Pancreas (tissue), 10 donors: ENCODE data around the gene GPHB5. TPM values are rescaled to one million over a fixed set of nuclear protein-coding genes. Genes with fewer than 3 reads are reported as not detected.
"Not testable (repeated sequence)": the region's sequence is repeated elsewhere in the genome, so short reads cannot be mapped to it uniquely, and the experiment has no call there.

ENCODE experiments used
- ATAC-seq, 4 donors: fragments of 200-7000 bp; cut with Tn5 transposase; one replicate each; pipeline versions ENCODE4 v1.8.0 to v1.9.1; 2020; ENCODE audit warnings: mild to moderate bottlenecking in 4 of 4, moderate library complexity in 4 of 4
- DNase-seq, 6 donors: peaks; one replicate each; pipeline ENCODE4 v3.0.0-alpha.2; 2020
- FAIRE-seq: peaks from 2 replicates; lab custom pipeline; 2012; peaks lifted over from hg19 to GRCh38; lab: Jason Lieb, UNC
- H3K27ac ChIP-seq, 4 donors: fragments of 200-600 bp; sonication (generic); 1 replicate in 3 of 4; 2 replicates in 1 of 4; pipeline versions ENCODE4 v1.5.0 to v1.8.0; 2020
- H3K27me3 ChIP-seq, 4 donors: fragments of 200-600 bp; one replicate each; pipeline ENCODE4 v1.8.0; 2021
- H3K36me3 ChIP-seq, 3 donors: fragments of 200-600 bp; sonication (generic) in 1 of 3; one replicate each; pipeline versions ENCODE4 v1.5.0 to v1.8.0; 2020 to 2021
- H3K4me1 ChIP-seq, 3 donors: fragments of 200-600 bp; one replicate each; pipeline ENCODE4 v1.8.0; 2021
- H3K4me3 ChIP-seq, 4 donors: fragments of 200-600 bp; sonication (generic) in 2 of 4; one replicate each; pipeline versions ENCODE4 v1.5.0 to v1.8.0; 2020 to 2021
- H3K9me3 ChIP-seq, 4 donors: fragments of 200-600 bp; one replicate each; pipeline ENCODE4 v1.8.0; 2021
- WGBS, 2 donors: extraction: QIAGEN DNeasy Blood & Tissue Kit; methylation state at CpG; one replicate each; pipeline ENCODE4 v1.1.7; 2013; 5-methylcytosine and 5-hydroxymethylcytosine counted together
- intact Hi-C, 3 donors: fragments of 100-400 bp; cut with DNase I; formaldehyde crosslinking; loops; one replicate each; pipeline versions ENCODE4 v1.11.1 to v1.14.2; 2022
- polyA plus RNA-seq, 2 donors: library from polyadenylated mRNA; stranded (reverse); fragments of 200-250 nt; gene quantifications; one replicate each; pipeline ENCODE4 v1.2.3, GENCODE V29; 2013
- total RNA-seq, 6 donors: library from RNA; stranded (reverse); fragmentation: NEBNext Ultra II Directional in 4 of 6; extraction: Animal tissue kit (Norgen Biotek cat#: 25700) in 4 of 6; gene quantifications; one replicate each; pipeline versions ENCODE4 v1.2.1 to v1.2.4, GENCODE V29; 2021 to 2023
- TF ChIP-seq, protein P1 (sequence below), 4 donors: fragments of 200-600 bp; sonication (generic) in 3 of 4; IDR thresholded peaks; one replicate each; pipeline versions ENCODE4 v1.5.0 to v1.8.0; 2021; ENCODE audit warnings: antibody characterized with exemption in 4 of 4
- donor health status: healthy with polysubstance abuse.
- donor health status: DM: no; HTN: no; CAD: no; lungs with moderate emphysema.
- donor health status: DM: no; HTN: no; CAD: no.
- donor health status: control.
- donor health status: control.
- donor health status: Bipolar disorder and iron deficiency.
- donor health status: DM: yes; HTN: yes; CAD: no.
- donor health status: DM: no; HTN: no; CAD: no.
- donor health status: DM: no; HTN: no; CAD: no.
- donor health status: DM: yes; HTN: yes; CAD: no.

Gene GPHB5
- total and polyA plus RNA-seq, 8 donors: not detected

DNA sequence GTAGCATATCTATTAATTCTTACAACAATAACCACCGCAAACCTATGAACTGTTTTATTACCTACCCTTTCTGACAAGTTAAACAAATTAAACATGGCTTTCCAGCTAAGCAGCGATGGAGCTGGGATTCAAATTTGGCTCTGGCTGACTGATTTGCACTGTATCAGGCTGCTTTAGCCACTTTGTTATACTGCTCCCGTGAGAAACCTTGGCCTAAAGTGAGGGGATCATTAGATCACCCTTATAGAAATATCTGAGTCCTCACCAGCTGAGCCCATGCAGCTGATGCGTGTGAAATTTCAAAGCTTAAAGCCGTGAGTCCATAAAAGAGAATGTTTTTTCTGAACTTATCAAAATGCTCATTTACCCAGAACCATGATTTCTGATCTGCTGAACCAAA, 8.1 kb upstream of the GPHB5 start:
- FAIRE-seq (no peak), ATAC-seq (no peak), DNase-seq (no peak)
- Histone ChIP-seq H3K4me3 (no peak overlapping the region), H3K4me1 (no peaks in the 10 kb centered on the region), H3K9me3 (no peaks in the 10 kb centered on the region), H3K27me3 (no peaks in the 10 kb centered on the region), H3K27ac (no peak overlapping the region), H3K36me3 (no peaks in the 10 kb centered on the region)
- 84 to 88% methylated on average over 5 of the region's 5 CpGs for WGBS, 2 donors
- intact Hi-C loops: no loop called here
- TF ChIP-seq, protein P1, sequence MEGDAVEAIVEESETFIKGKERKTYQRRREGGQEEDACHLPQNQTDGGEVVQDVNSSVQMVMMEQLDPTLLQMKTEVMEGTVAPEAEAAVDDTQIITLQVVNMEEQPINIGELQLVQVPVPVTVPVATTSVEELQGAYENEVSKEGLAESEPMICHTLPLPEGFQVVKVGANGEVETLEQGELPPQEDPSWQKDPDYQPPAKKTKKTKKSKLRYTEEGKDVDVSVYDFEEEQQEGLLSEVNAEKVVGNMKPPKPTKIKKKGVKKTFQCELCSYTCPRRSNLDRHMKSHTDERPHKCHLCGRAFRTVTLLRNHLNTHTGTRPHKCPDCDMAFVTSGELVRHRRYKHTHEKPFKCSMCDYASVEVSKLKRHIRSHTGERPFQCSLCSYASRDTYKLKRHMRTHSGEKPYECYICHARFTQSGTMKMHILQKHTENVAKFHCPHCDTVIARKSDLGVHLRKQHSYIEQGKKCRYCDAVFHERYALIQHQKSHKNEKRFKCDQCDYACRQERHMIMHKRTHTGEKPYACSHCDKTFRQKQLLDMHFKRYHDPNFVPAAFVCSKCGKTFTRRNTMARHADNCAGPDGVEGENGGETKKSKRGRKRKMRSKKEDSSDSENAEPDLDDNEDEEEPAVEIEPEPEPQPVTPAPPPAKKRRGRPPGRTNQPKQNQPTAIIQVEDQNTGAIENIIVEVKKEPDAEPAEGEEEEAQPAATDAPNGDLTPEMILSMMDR (IDR thresholded peaks at IDR 0.05): no peak

DNA sequence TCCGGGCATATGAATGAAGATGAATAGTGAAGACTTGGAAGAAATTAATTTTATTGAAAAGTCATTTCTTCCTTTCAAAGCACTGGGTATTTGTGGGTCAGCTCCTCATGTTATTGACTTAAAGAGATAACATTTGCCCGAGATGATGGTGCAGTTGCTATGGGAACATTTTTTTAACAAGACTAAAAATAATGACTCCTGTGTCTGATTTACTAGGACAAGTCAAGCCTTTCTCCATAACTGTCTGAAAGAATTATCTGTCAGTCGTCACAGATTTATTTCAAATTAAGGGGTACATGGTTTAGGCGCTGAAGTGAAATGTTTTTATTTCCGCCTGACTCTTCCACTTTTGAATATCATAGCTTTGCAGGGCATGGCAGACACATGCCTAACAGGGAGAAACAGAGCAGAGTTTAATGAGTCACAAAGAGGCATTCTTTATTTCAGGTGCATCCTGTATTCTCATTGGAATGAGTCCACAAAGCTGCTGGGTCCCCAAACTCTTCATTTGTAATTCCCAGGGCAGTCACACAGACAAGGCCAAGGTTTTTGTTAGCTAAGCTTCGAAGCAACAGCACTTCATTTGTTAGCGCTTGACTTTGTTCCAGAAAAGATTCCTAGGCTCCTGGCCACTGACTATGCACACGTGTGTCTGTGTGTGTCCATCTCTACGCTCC, 4.3 kb upstream of the GPHB5 start:
- no peaks in the 10 kb centered on the region for H3K27me3 ChIP-seq
- no peak overlapping the region for H3K27ac ChIP-seq
- TF ChIP-seq, protein P1 (IDR thresholded peaks at IDR 0.05): no peak
- no peaks in the 10 kb centered on the region for H3K36me3 ChIP-seq
- no peak overlapping the region for H3K4me3 ChIP-seq
- FAIRE-seq: no peak
- WGBS, 2 donors: 42 to 49% methylated on average over 9 of the region's 9 CpGs
- intact Hi-C loops: no loop called here
- DNase-seq: no peak
- no peaks in the 10 kb centered on the region for H3K4me1 ChIP-seq
- no peaks in the 10 kb centered on the region for H3K9me3 ChIP-seq
- ATAC-seq: no peak

DNA sequence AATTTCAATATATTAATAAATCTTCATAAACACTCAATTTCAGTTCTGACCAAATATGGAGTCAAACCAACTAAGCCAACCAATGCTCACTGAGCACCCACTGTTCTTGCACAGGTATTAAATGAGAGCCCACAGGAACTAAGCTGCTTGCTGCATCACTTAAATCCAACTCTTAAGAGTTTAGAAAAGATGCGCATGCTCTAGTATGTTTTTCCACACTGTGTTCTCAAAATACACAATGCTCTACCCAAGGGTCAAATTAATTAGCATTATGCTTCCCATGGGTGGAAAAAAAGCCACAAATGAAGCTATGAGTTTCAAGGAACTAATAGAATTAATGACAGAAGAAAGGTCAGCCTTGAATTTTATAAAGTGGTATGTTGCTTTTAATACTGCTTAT, 3.7 kb upstream of the GPHB5 start:
- H3K27ac ChIP-seq: no peak overlapping the region
- TF ChIP-seq, protein P1 (IDR thresholded peaks at IDR 0.05): no peak
- H3K27me3 ChIP-seq: no peaks in the 10 kb centered on the region
- 90 to 95% methylated on average over 1 of the region's 1 CpG for WGBS, 2 donors
- no peak overlapping the region for H3K4me3 ChIP-seq
- no peaks in the 10 kb centered on the region for H3K4me1 ChIP-seq
- H3K36me3 ChIP-seq: no peaks in the 10 kb centered on the region
- DNase-seq: no peak
- no peak for FAIRE-seq
- no peaks in the 10 kb centered on the region for H3K9me3 ChIP-seq
- intact Hi-C loops: no loop called here
- no peak for ATAC-seq

DNA sequence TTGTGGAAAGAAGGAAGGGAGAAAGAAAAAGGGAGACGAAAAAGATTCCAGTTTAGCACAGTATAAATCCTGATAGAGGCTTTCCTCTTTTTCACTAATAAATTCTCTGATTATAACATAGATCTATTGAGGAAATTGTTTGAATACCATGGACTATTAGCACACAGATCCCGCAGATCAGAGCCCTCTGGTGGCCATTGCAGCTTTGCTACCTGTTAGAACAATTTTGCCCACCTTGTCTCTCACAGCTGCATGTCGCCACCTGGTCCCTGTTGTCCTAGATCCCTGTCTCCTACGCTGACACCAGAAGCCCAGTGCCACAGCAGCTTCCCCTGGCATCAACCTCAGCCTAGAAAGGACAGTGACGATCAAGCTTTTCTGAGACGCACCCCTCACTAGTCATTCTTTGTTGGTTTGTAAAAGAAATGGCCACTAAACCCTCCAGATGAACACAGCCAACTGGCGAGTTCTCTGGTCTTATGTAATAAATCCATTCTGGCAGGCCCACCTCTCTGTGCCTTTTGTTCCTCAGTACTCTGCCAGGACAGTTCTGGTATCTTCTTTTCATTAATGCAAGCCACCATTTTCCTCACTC, 9.9 kb downstream of the GPHB5 start:
- ATAC-seq (peak in 1 of 4 donors; percentile 31), FAIRE-seq (no peak), DNase-seq (peak in 1 of 6 donors; percentile 61)
- TF ChIP-seq, protein P1 (IDR thresholded peaks at IDR 0.05): peak in 2 of 4 donors; percentile 23 to 28
- Histone ChIP-seq H3K4me3 (no peak overlapping the region), H3K4me1 (no peaks in the 10 kb centered on the region), H3K36me3 (no peaks in the 10 kb centered on the region), H3K9me3 (no peaks in the 10 kb centered on the region), H3K27me3 (no peaks in the 10 kb centered on the region), H3K27ac (no peak overlapping the region)
- 42 to 46% methylated on average over 7 of the region's 7 CpGs for WGBS, 2 donors
- intact Hi-C loops: no loop called here

GRCh38 chr14:63304429-63304828, 14.3 kb downstream of the GPHB5 start:
- H3K9me3 ChIP-seq, H3K4me3 ChIP-seq, DNase-seq, H3K27me3 ChIP-seq, intact Hi-C loops, ATAC-seq, H3K36me3 ChIP-seq, H3K4me1 ChIP-seq, H3K27ac ChIP-seq, FAIRE-seq: not testable (repeated sequence)
- WGBS, 2 donors: 75 to 76% methylated on average over 5 of the region's 5 CpGs
